ENCODE measurements around the gene ARG2.
"Not testable (repeated sequence)": the region's sequence is repeated elsewhere in the genome, so short reads cannot be mapped to it uniquely, and the experiment has no call there.

ARG2 gene

DNA sequence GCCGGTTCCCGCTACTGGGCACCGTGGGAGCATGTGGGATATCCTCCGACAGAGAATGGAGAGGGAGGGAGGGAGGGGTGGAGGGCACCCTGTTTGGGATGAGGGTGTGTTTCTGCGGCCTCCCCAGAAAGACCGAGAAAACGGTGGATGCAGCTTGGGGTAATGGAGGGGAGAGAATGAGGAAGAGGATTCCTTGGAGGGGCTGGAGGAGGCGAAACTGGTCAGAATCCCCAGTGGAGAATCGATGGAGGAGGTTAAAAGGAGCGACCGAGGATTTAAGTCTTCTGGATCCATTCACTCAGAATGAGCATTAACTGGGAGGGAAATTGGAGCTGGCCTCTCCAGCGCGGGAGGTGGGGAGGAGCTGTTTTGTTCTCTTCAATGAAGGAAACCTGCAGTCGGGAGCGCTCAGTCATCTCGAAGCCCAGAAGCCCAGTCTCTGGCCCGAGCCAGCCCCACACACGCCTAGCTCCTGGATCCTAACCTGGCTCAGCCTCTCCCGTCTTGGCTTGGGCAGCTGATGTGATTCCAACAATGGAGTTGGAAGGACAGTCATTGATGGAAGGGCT, 581 bp downstream of the ARG2 start:
- Histone ChIP-seq H3K9me3 (ENCODE audit: insufficient read depth, low read depth, low read length) (no peaks in the 10 kb centered on the region; the same call in 1 of the 2 replicates), H3K4me1 (ENCODE audit: insufficient read depth, low read length) (peaks cover 17% of the 10 kb centered on the region), H3K27ac (ENCODE audit: low read depth, low read length) (no peak overlapping the region), H3K9ac (ENCODE audit: low read depth, low read length) (peak overlapping the region; percentile 72), H3K27me3 (ENCODE audit: insufficient read depth, low read length) (peaks cover 29% of the 10 kb centered on the region), H3K4me3 (ENCODE audit: low read length) (peak overlapping the region; percentile 84), H3K36me3 (ENCODE audit: insufficient read depth, low read length) (peaks cover 8% of the 10 kb centered on the region; the same call in 1 of the 2 replicates)
- 3% methylated on average over 19 of the region's 19 CpGs for WGBS

GRCh38 chr14:67622675-67623074, 3.0 kb downstream of the ARG2 start:
- no peak overlapping the region; the same call in 1 of the 2 replicates for H3K4me3 ChIP-seq (ENCODE audit: low read length)
- H3K27ac ChIP-seq (ENCODE audit: low read depth, low read length) = peak overlapping the region; percentile 53
- H3K36me3 ChIP-seq (ENCODE audit: insufficient read depth, low read length) = peaks cover 8% of the 10 kb centered on the region; the same call in 1 of the 2 replicates
- peaks cover 17% of the 10 kb centered on the region for H3K4me1 ChIP-seq (ENCODE audit: insufficient read depth, low read length)
- no peaks in the 10 kb centered on the region; the same call in 1 of the 2 replicates for H3K9me3 ChIP-seq (ENCODE audit: insufficient read depth, low read depth, low read length)
- WGBS = 64% methylated on average over 4 of the region's 4 CpGs
- H3K9ac ChIP-seq (ENCODE audit: low read depth, low read length) = peak overlapping the region; percentile 34; the same call in 1 of the 2 replicates
- H3K27me3 ChIP-seq (ENCODE audit: insufficient read depth, low read length) = peaks cover 12% of the 10 kb centered on the region

GRCh38 chr14:67623114-67623513, 3.4 kb downstream of the ARG2 start:
- peaks cover 17% of the 10 kb centered on the region for H3K4me1 ChIP-seq (ENCODE audit: insufficient read depth, low read length)
- no peak overlapping the region; the same call in 1 of the 2 replicates for H3K4me3 ChIP-seq (ENCODE audit: low read length)
- H3K27me3 ChIP-seq (ENCODE audit: insufficient read depth, low read length) = peaks cover 8% of the 10 kb centered on the region
- peak overlapping the region; percentile 34; the same call in 1 of the 2 replicates for H3K9ac ChIP-seq (ENCODE audit: low read depth, low read length)
- H3K9me3 ChIP-seq (ENCODE audit: insufficient read depth, low read depth, low read length) = no peaks in the 10 kb centered on the region; the same call in 1 of the 2 replicates
- peaks cover 8% of the 10 kb centered on the region; the same call in 1 of the 2 replicates for H3K36me3 ChIP-seq (ENCODE audit: insufficient read depth, low read length)
- H3K27ac ChIP-seq (ENCODE audit: low read depth, low read length) = peak overlapping the region; percentile 53
- 85% methylated on average over 2 of the region's 2 CpGs for WGBS

DNA sequence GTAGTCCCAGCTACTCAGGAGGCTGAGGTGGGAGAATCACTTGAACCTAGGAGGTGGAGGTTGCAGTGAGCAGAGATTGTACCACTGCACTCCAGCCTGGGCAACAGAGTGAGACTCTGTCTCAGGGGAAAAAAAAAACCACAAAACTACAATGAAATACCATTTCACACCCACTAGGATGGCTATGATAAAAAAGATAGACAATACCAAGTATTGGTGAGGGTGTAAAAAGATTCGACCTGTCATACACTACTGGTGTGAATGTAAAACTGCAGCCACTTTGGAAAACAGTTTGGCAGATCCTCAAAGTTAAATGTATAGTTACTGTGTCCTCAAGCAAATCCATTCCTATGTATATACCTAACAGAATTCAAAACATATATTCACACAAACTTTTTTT, 6.4 kb downstream of the ARG2 start:
- not testable (repeated sequence) for H3K27ac ChIP-seq (ENCODE audit: low read depth, low read length); H3K9ac ChIP-seq (ENCODE audit: low read depth, low read length); H3K9me3 ChIP-seq (ENCODE audit: insufficient read depth, low read depth, low read length); H3K27me3 ChIP-seq (ENCODE audit: insufficient read depth, low read length); H3K36me3 ChIP-seq (ENCODE audit: insufficient read depth, low read length); H3K4me3 ChIP-seq (ENCODE audit: low read length)
- 88% methylated on average over 1 of the region's 1 CpG for WGBS
- peaks cover 12% of the 10 kb centered on the region for H3K4me1 ChIP-seq (ENCODE audit: insufficient read depth, low read length)

DNA sequence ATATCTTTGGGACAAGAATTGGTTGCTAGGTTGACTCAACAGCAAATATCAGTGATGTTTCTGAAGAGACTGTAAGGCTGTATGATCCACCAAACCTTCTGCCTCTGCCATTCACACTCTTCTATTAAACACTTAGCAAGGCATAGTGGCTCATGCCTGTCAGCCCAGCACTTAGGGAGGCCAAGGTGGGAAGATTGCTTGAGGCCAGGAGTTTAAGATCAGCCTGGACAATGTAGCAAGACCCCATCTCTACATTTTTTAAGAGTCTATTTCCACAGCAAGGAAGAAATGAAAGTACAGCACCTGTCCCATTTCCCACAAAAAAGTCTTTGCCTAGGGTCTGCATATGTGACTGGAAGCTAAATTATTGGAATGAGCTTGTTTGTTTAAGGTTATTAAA, 7.8 kb downstream of the ARG2 start:
- no peaks in the 10 kb centered on the region; the same call in 1 of the 2 replicates for H3K9me3 ChIP-seq (ENCODE audit: insufficient read depth, low read depth, low read length)
- H3K36me3 ChIP-seq (ENCODE audit: insufficient read depth, low read length) = peaks cover 13% of the 10 kb centered on the region; the same call in 1 of the 2 replicates
- H3K27ac ChIP-seq (ENCODE audit: low read depth, low read length) = no peak overlapping the region
- H3K27me3 ChIP-seq (ENCODE audit: insufficient read depth, low read length) = no peaks in the 10 kb centered on the region
- no peak overlapping the region for H3K4me3 ChIP-seq (ENCODE audit: low read length)
- peaks cover 8% of the 10 kb centered on the region for H3K4me1 ChIP-seq (ENCODE audit: insufficient read depth, low read length)
- no peak overlapping the region for H3K9ac ChIP-seq (ENCODE audit: low read depth, low read length)

DNA sequence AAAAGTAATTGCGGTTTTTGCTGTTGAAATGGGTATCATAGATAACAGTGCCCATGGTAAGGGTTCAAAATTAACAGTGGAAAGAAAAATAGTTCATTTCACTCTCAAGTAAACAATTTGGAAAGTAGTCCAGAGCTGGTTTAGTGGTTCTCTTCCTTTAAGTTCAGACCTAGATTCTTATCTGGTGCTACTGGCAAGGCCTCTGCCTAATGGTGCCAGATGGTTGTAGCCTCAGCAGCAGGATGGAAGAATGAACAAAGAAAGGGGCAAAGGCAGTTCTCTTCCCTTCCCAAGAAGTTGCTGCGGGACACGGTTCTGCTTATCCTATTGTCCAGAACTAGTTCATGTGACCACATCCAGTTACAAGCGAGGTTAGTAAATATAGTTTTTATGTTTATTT, 10.5 kb downstream of the ARG2 start:
- Histone ChIP-seq H3K4me3 (ENCODE audit: low read length) (no peak overlapping the region), H3K9me3 (ENCODE audit: insufficient read depth, low read depth, low read length) (no peaks in the 10 kb centered on the region), H3K27ac (ENCODE audit: low read depth, low read length) (no peak overlapping the region), H3K27me3 (ENCODE audit: insufficient read depth, low read length) (no peaks in the 10 kb centered on the region), H3K9ac (ENCODE audit: low read depth, low read length) (no peak overlapping the region), H3K36me3 (ENCODE audit: insufficient read depth, low read length) (peaks cover 5% of the 10 kb centered on the region; the same call in 1 of the 2 replicates), H3K4me1 (ENCODE audit: insufficient read depth, low read length) (no peaks in the 10 kb centered on the region)
- WGBS = 98% methylated on average over 3 of the region's 4 CpGs

- Histone ChIP-seq H3K4me1 (ENCODE audit: insufficient read depth, low read length) (no peaks in the 10 kb centered on the region), H3K9me3 (ENCODE audit: insufficient read depth, low read depth, low read length) (no peaks in the 10 kb centered on the region), H3K27ac (ENCODE audit: low read depth, low read length) (no peak overlapping the region), H3K36me3 (ENCODE audit: insufficient read depth, low read length) (peaks cover 5% of the 10 kb centered on the region; the same call in 1 of the 2 replicates), H3K27me3 (ENCODE audit: insufficient read depth, low read length) (no peaks in the 10 kb centered on the region), H3K4me3 (ENCODE audit: low read length) (no peak overlapping the region), H3K9ac (ENCODE audit: low read depth, low read length) (no peak overlapping the region)
- 92% methylated on average over 5 of the region's 5 CpGs for whole genome bisulfite sequencing
Observed at GRCh38 chr14:67630938-67631337, 11.2 kb downstream of the ARG2 start.

GRCh38 chr14:67633451-67634147, 13.9 kb downstream of the ARG2 start:
- H3K27ac ChIP-seq (ENCODE audit: low read depth, low read length) = no peak overlapping the region
- no peak overlapping the region for H3K9ac ChIP-seq (ENCODE audit: low read depth, low read length)
- WGBS = 96% methylated on average over 5 of the region's 5 CpGs
- H3K27me3 ChIP-seq (ENCODE audit: insufficient read depth, low read length) = no peaks in the 10 kb centered on the region
- H3K4me1 ChIP-seq (ENCODE audit: insufficient read depth, low read length) = no peaks in the 10 kb centered on the region
- no peaks in the 10 kb centered on the region for H3K9me3 ChIP-seq (ENCODE audit: insufficient read depth, low read depth, low read length)
- H3K36me3 ChIP-seq (ENCODE audit: insufficient read depth, low read length) = peaks cover 5% of the 10 kb centered on the region; the same call in 1 of the 2 replicates
- no peak overlapping the region for H3K4me3 ChIP-seq (ENCODE audit: low read length)

GRCh38 chr14:67636361-67636919, 16.7 kb downstream of the ARG2 start:
- no peaks in the 10 kb centered on the region for H3K27me3 ChIP-seq (ENCODE audit: insufficient read depth, low read length)
- no peaks in the 10 kb centered on the region for H3K4me1 ChIP-seq (ENCODE audit: insufficient read depth, low read length)
- H3K36me3 ChIP-seq (ENCODE audit: insufficient read depth, low read length) = peaks cover 5% of the 10 kb centered on the region; the same call in 1 of the 2 replicates
- WGBS = 82% methylated on average over 3 of the region's 3 CpGs
- H3K9me3 ChIP-seq (ENCODE audit: insufficient read depth, low read depth, low read length) = no peaks in the 10 kb centered on the region
- H3K9ac ChIP-seq (ENCODE audit: low read depth, low read length) = no peak overlapping the region
- no peak overlapping the region for H3K4me3 ChIP-seq (ENCODE audit: low read length)
- no peak overlapping the region for H3K27ac ChIP-seq (ENCODE audit: low read depth, low read length)

- Histone ChIP-seq H3K4me1 (ENCODE audit: insufficient read depth, low read length) (no peaks in the 10 kb centered on the region), H3K9ac (ENCODE audit: low read depth, low read length) (no peak overlapping the region), H3K9me3 (ENCODE audit: insufficient read depth, low read depth, low read length) (no peaks in the 10 kb centered on the region), H3K27ac (ENCODE audit: low read depth, low read length) (no peak overlapping the region), H3K4me3 (ENCODE audit: low read length) (no peak overlapping the region), H3K27me3 (ENCODE audit: insufficient read depth, low read length) (no peaks in the 10 kb centered on the region), H3K36me3 (ENCODE audit: insufficient read depth, low read length) (peaks cover 6% of the 10 kb centered on the region; the same call in 1 of the 2 replicates)
- 97% methylated on average over 3 of the region's 3 CpGs for WGBS
Observed at GRCh38 chr14:67638642-67639041, 18.9 kb downstream of the ARG2 start.

GRCh38 chr14:67641480-67641879, 21.8 kb downstream of the ARG2 start:
- Histone ChIP-seq H3K4me1 (ENCODE audit: insufficient read depth, low read length) (no peaks in the 10 kb centered on the region), H3K9me3 (ENCODE audit: insufficient read depth, low read depth, low read length) (no peaks in the 10 kb centered on the region), H3K27me3 (ENCODE audit: insufficient read depth, low read length) (no peaks in the 10 kb centered on the region), H3K36me3 (ENCODE audit: insufficient read depth, low read length) (peaks cover 28% of the 10 kb centered on the region), H3K4me3 (ENCODE audit: low read length) (no peak overlapping the region), H3K27ac (ENCODE audit: low read depth, low read length) (no peak overlapping the region), H3K9ac (ENCODE audit: low read depth, low read length) (no peak overlapping the region)
- 100% methylated on average over 1 of the region's 1 CpG for WGBS

All from HUES64 (cell line).